PC-3 (cell line): ENCODE measurements around the gene PCYT2. TPM values are rescaled to one million over a fixed set of nuclear protein-coding genes. Genes with fewer than 3 reads are reported as not detected.
A peak's percentile ranks its signal among the peaks of the same experiment; 100 is the strongest.

Source experiments
- ATAC-seq: fragments of 200-7000 bp; cut with Tn5 transposase; 2 replicates; pipeline ENCODE4 v1.9.1; 2020; ENCODE audit warnings: mild to moderate bottlenecking, moderate library complexity
- Bru-seq: library from RNA; stranded (reverse); fragments of 400-500 nt; gene quantifications from one replicate; lab custom pipeline; 2021; lab: Mats Ljungman, UMichigan
- BruChase-seq, 2 experiments: library from RNA; stranded (reverse); fragments of 400-500 nt; gene quantifications; one replicate each; lab custom pipeline; 2021; lab: Mats Ljungman, UMichigan
- BruUV-seq: library from RNA; stranded (reverse); fragments of 400-500 nt; replicated peaks from 2 replicates; lab custom pipeline; 2021; lab: Mats Ljungman, UMichigan
- CTCF ChIA-PET: fragments of 300-600 bp; sonication (Branson Sonifier 250); formaldehyde crosslinking; loops from one replicate; lab custom pipeline; 2022; ENCODE audit warnings: antibody characterized with exemption; lab: Charles Lee
- POLR2A ChIA-PET: fragments of 300-600 bp; sonication (Branson Sonifier 250); formaldehyde crosslinking; loops from one replicate; lab custom pipeline; 2022; ENCODE audit warnings: antibody characterized with exemption; ENCODE audit not compliant: unreplicated experiment; lab: Charles Lee
- DNase-seq: peaks from one replicate; pipeline ENCODE4 v3.0.0-alpha.2; 2015
- H2AFZ ChIP-seq: fragments of 300-600 bp; sonication (generic); 2 replicates; pipeline ENCODE4 v1.6.0; 2016; ENCODE audit warnings: antibody characterized with exemption, low read length
- H3F3A ChIP-seq: fragments of 300-600 bp; sonication (generic); one replicate; pipeline ENCODE4 v1.6.0; 2017; ENCODE audit warnings: antibody characterized with exemption, low read length, control low read depth, mild to moderate bottlenecking; ENCODE audit not compliant: unreplicated experiment
- H3K27ac ChIP-seq: fragments of 300-600 bp; sonication (generic); 2 replicates; pipeline ENCODE4 v1.5.1; 2016; ENCODE audit warnings: mild to moderate bottlenecking, low read length
- H3K27me3 ChIP-seq: fragments of 300-600 bp; sonication (generic); 2 replicates; pipeline ENCODE4 v1.6.1; 2016; ENCODE audit warnings: low read length, mixed read lengths
- H3K36me3 ChIP-seq: fragments of 300-600 bp; sonication (generic); 2 replicates; pipeline ENCODE4 v1.6.1; 2016; ENCODE audit warnings: low read depth, mixed run types, low read length, mixed read lengths
- H3K4me1 ChIP-seq: fragments of 300-600 bp; sonication (generic); 2 replicates; pipeline ENCODE4 v1.5.1; 2016; ENCODE audit warnings: low read length; ENCODE audit not compliant: insufficient read depth
- H3K4me2 ChIP-seq: fragments of 300-600 bp; sonication (generic); 2 replicates; pipeline ENCODE4 v1.6.0; 2016; ENCODE audit warnings: low read length
- H3K4me3 ChIP-seq: fragments of 300-600 bp; sonication (generic); 2 replicates; pipeline ENCODE4 v1.5.1; 2016; ENCODE audit warnings: mild to moderate bottlenecking, low read length, mixed read lengths
- H3K79me2 ChIP-seq: fragments of 300-600 bp; sonication (generic); 2 replicates; pipeline ENCODE4 v1.6.1; 2017; ENCODE audit warnings: low read length, mixed read lengths
- H3K9ac ChIP-seq: fragments of 300-600 bp; sonication (generic); 2 replicates; pipeline ENCODE4 v1.6.0; 2016; ENCODE audit warnings: mild to moderate bottlenecking, low read length
- H3K9me2 ChIP-seq: fragments of 300-600 bp; sonication (generic); replicated peaks from 2 replicates; pipeline ENCODE4 v1.6.1; 2016; ENCODE audit warnings: mixed run types, low read length, mixed read lengths
- H3K9me3 ChIP-seq: fragments of 300-600 bp; sonication (generic); 2 replicates; pipeline ENCODE4 v1.6.1; 2016; ENCODE audit warnings: low read length, mixed read lengths
- H4K20me1 ChIP-seq: fragments of 300-600 bp; sonication (generic); 2 replicates; pipeline ENCODE4 v1.6.1; 2016; ENCODE audit warnings: low read length, mixed read lengths
- EZH2 ChIP-seq: fragments of 300-600 bp; sonication (generic); IDR thresholded peaks from one replicate; pipeline ENCODE4 v1.6.1; 2017; ENCODE audit warnings: antibody characterized with exemption, mild to moderate bottlenecking, low read length; ENCODE audit not compliant: unreplicated experiment
- EZH2phosphoT487 ChIP-seq: fragments of 300-600 bp; sonication (generic); IDR thresholded peaks from 2 replicates; pipeline ENCODE4 v1.6.1; 2018; ENCODE audit warnings: mild to moderate bottlenecking, antibody characterized with exemption, low read length, borderline replicate concordance
- intact Hi-C: fragments of 100-400 bp; cut with micrococcal nuclease; formaldehyde crosslinking; loops from 2 replicates; pipeline ENCODE4 v1.9.0; 2023
- long read RNA-seq: library from polyadenylated mRNA; unstranded; transcript quantifications from one replicate; pipeline ENCODE4 v2.0.0, GENCODE V29; 2021; ENCODE audit not compliant: unreplicated experiment
- total RNA-seq: library from RNA; depleted of rRNA; stranded (reverse); fragments of >200 nt; gene quantifications from 2 replicates; pipeline ENCODE4 v1.2.3, GENCODE V29; 2014; rRNA removed
- TF ChIP-seq, protein P1 (sequence below): fragments of 300-600 bp; sonication (generic); conservative IDR thresholded peaks from 2 replicates; pipeline ENCODE4 v1.5.1; 2017; ENCODE audit warnings: antibody characterized with exemption, low read depth, mild to moderate bottlenecking, low read length

Gene PCYT2
- total RNA-seq (33.3 and 42.7 TPM in 2 replicates), Bru-seq, nascent RNA (percentile 49 among the genes with signal in this experiment), BruChase-seq, experiment 1, labeled RNA remaining after a 6-hour chase (percentile 61 among the genes with signal in this experiment), BruChase-seq, experiment 2, labeled RNA remaining after a 2-hour chase (percentile 59 among the genes with signal in this experiment)
- long read RNA-seq, full-length matches to known transcripts = 89 of 140 reads
- long read RNA-seq, partial matches to known transcripts = 7 of 140 reads
- long read RNA-seq, other reads (novel, unspliced or antisense) = 44 of 140 reads

- peak within 1 kb of the TSS; percentile 75 for H2AFZ ChIP-seq
- no TSS peak for BruUV-seq
- H3K9me2 ChIP-seq = no peaks in the 10 kb centered on the region
- peaks cover 7% of the 10 kb centered on the region for H3F3A ChIP-seq
- peak within 1 kb of the TSS; percentile 100 for H3K4me2 ChIP-seq
- peaks cover 36% of the 10 kb centered on the region for H3K4me1 ChIP-seq
- peak; percentile 75 for ATAC-seq
- intact Hi-C loops = loop anchor here (1.0 kb wide), 1 partner anchor 20 kb away; the partner anchor contains the start of genes ALYREF and ANAPC11
- CTCF ChIA-PET = interaction anchor here (0.6 kb wide), 1 partner anchor 48 kb away, joined by 3 read pairs; no protein-coding TSS in a partner anchor
- peak; percentile 90 for DNase-seq
- no peaks in the 10 kb centered on the region for H3K9me3 ChIP-seq
- peak within 1 kb of the TSS; percentile 45; the same call in 1 of the 2 replicates for H3K27ac ChIP-seq
- H3K27me3 ChIP-seq = no peaks in the 10 kb centered on the region
- H3K9ac ChIP-seq = peak within 1 kb of the TSS; percentile 64
- peaks cover 16% of the 10 kb centered on the region for H3K79me2 ChIP-seq
- H3K36me3 ChIP-seq = peaks cover 26% of the 10 kb centered on the region; the same call in 1 of the 2 replicates
- peak within 1 kb of the TSS; percentile 85 for H3K4me3 ChIP-seq
- 0 out of 2 replicates have a peak, but pooled peaks cover 18% of the 10 kb centered on the region for H4K20me1 ChIP-seq
- POLR2A ChIA-PET = interaction anchor here (0.6 to 0.7 kb wide), 3 partner anchors 16 to 208 kb away, joined by 3 to 11 read pairs (median 4); partner anchors contain the start of gene MRPL12
- TF ChIP-seq, protein P1, sequence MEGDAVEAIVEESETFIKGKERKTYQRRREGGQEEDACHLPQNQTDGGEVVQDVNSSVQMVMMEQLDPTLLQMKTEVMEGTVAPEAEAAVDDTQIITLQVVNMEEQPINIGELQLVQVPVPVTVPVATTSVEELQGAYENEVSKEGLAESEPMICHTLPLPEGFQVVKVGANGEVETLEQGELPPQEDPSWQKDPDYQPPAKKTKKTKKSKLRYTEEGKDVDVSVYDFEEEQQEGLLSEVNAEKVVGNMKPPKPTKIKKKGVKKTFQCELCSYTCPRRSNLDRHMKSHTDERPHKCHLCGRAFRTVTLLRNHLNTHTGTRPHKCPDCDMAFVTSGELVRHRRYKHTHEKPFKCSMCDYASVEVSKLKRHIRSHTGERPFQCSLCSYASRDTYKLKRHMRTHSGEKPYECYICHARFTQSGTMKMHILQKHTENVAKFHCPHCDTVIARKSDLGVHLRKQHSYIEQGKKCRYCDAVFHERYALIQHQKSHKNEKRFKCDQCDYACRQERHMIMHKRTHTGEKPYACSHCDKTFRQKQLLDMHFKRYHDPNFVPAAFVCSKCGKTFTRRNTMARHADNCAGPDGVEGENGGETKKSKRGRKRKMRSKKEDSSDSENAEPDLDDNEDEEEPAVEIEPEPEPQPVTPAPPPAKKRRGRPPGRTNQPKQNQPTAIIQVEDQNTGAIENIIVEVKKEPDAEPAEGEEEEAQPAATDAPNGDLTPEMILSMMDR = peak; percentile 34; the same call in 1 of the 2 replicates
- TF ChIP-seq EZH2phosphoT487 = no peak
- no peak for TF ChIP-seq EZH2
Measured at GRCh38 chr17:81911277-81911961, at the start of gene PCYT2. PCYT2 (minus strand) TSS chr17:81911399; CDS start chr17:81911355, 44 bp downstream.

GRCh38 chr17:81960130-81960958, 49.1 kb upstream of the PCYT2 start:
- Histone ChIP-seq H3F3A (no peaks in the 10 kb centered on the region), H3K27ac (no peak overlapping the region), H3K36me3 (no peaks in the 10 kb centered on the region), H3K9me2 (no peaks in the 10 kb centered on the region), H3K79me2 (no peaks in the 10 kb centered on the region), H3K4me2 (peak overlapping the region; percentile 78), H3K9ac (no peak overlapping the region), H3K4me1 (no peaks in the 10 kb centered on the region), H4K20me1 (no peaks in the 10 kb centered on the region), H3K9me3 (no peaks in the 10 kb centered on the region), H3K4me3 (peak overlapping the region; percentile 52), H2AFZ (peak overlapping the region; percentile 79), H3K27me3 (peaks cover 22% of the 10 kb centered on the region)
- peak; percentile 86 for TF ChIP-seq EZH2phosphoT487
- TF ChIP-seq, protein P1 = no peak
- peak; percentile 98 for TF ChIP-seq EZH2
- BruUV-seq = no TSS peak
- ChIA-PET CTCF (interaction anchor here (0.6 to 2.0 kb wide), 5 partner anchors 24 to 92 kb away, joined by 3 to 40 read pairs (median 6); partner anchors contain the start of genes CENPX, DCXR and LRRC45), POLR2A (no interaction called here)
- ATAC-seq (peak; percentile 7), DNase-seq (no peak)
- intact Hi-C loops = no loop called here
